Central memory CD8-positive, alpha-beta T cell (primary cell): ENCODE results near the gene BLVRA.
A peak's percentile ranks its signal among the peaks of the same experiment; 100 is the strongest.

Experiments used
- ATAC-seq: fragments of 150-1000 bp; cut with Tn5 transposase; replicated peaks from 2 replicates; pipeline ENCODE4 v1.10.0; 2022; ENCODE audit warnings: mild to moderate bottlenecking, moderate FRiP score, moderate number of reproducible peaks; ENCODE audit not compliant: poor library complexity, severe bottlenecking; ENCODE audit errors: extremely low read depth
- DNase-seq, 2 donors: peaks; one replicate each; pipeline ENCODE4 v3.0.0; 2021; ENCODE audit warnings: low spot score in 2 of 2
- H3K27ac Mint-ChIP-seq: one replicate; pipeline ENCODE4 v1.8.0; 2022; ENCODE audit warnings: low read depth, mild to moderate bottlenecking, moderate library complexity, mixed read lengths
- H3K27me3 Mint-ChIP-seq: one replicate; pipeline ENCODE4 v1.8.0; 2022; ENCODE audit warnings: mixed read lengths
- H3K36me3 Mint-ChIP-seq: one replicate; pipeline ENCODE4 v1.8.0; 2022; ENCODE audit warnings: mild to moderate bottlenecking, moderate library complexity, mixed read lengths; ENCODE audit not compliant: insufficient read depth
- H3K4me1 Mint-ChIP-seq: one replicate; pipeline ENCODE4 v1.8.0; 2022; ENCODE audit warnings: mixed read lengths
- H3K4me3 Mint-ChIP-seq: one replicate; pipeline ENCODE4 v1.8.0; 2022; ENCODE audit warnings: mild to moderate bottlenecking, moderate library complexity, mixed read lengths
- H3K9me3 Mint-ChIP-seq: one replicate; pipeline ENCODE4 v1.8.0; 2022; ENCODE audit warnings: mixed read lengths

BLVRA gene

DNA sequence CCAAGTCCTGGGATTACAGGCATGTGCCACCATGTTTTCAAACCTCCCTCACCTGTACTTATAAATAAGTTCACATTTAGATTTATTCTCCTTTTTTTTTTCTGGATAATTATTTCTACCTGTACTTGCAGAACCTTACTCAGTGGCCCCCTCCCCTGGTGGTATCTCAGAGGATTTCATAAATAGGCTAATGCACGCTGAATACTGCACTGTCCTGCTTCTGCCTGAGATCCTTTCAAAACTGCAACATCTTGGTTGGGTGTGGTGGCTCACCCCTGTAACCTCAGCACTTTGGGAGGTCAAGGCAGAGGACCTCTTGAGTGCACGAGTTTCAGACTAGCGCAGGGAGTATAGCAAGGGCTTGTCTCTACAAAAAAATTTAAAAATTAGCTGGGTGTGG, 4.6 kb upstream of the BLVRA start:
- Mint-ChIP-seq H3K27ac (no peak overlapping the region), H3K4me3 (no peak overlapping the region), H3K4me1 (peaks cover 22% of the 10 kb centered on the region), H3K36me3 (no peaks in the 10 kb centered on the region), H3K9me3 (no peaks in the 10 kb centered on the region), H3K27me3 (no peaks in the 10 kb centered on the region)
- ATAC-seq (no peak), DNase-seq (no peak)

DNA sequence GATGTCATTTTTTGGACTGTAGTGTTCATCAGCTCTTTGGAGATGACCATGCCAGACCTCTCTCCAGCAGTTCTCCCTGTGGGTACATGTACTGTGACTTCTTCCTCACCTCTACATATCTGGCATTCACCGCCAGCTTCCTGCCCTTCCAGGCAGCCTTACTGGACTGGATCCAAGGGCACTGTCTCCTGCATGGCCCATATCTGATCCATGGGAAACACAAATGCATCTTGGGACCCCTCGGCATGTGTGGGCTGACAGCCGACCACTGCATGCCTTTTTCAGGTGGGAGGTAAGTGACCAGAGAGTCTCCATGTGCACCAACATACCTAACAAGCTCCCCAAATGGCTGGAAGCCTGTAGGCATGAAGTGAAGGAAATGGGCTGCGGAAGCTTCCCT, 3.9 kb upstream of the BLVRA start:
- no peaks in the 10 kb centered on the region for H3K27me3 Mint-ChIP-seq
- ATAC-seq (no peak), DNase-seq (no peak)
- no peak overlapping the region for H3K4me3 Mint-ChIP-seq
- H3K4me1 Mint-ChIP-seq = peaks cover 22% of the 10 kb centered on the region
- H3K36me3 Mint-ChIP-seq = peaks cover 2% of the 10 kb centered on the region
- no peaks in the 10 kb centered on the region for H3K9me3 Mint-ChIP-seq
- no peak overlapping the region for H3K27ac Mint-ChIP-seq

DNA sequence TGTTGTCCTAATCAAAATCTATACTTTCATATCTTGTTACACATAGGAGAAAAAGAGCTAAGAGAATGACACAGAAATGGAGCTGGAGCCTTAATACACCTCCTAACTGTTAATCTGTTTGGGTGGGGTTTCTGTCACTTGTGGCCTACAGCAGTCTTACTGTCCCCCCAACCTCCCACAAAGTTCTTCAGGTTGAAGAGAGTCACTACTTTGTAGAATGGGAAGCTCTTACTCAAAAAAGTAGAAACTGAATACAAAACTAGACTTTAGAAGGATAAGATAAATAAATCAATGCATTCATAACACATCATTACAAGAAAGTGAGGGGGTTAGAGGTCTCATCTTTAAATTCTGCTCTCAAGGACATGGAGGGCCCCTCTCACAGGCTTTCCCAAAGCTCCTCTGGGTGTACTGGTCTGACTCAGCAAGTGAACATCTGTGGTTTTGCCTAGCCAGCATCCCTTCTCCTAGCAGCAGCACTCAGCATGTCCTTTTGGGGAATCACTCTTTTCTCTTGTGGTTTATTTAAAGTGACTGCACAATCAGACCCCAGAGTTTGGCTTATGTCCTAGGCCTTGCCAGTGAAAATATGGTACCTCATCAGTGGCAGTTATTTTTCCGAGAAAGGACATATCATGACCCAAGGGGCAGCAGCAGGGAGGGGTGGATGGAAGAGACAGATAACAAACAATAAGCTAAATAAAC, 2.0 kb upstream of the BLVRA start:
- ATAC-seq (no peak), DNase-seq (no peak)
- no peak overlapping the region for H3K27ac Mint-ChIP-seq
- H3K36me3 Mint-ChIP-seq = peaks cover 2% of the 10 kb centered on the region
- H3K27me3 Mint-ChIP-seq = no peaks in the 10 kb centered on the region
- peak overlapping the region; percentile 65 for H3K4me3 Mint-ChIP-seq
- H3K4me1 Mint-ChIP-seq = peaks cover 28% of the 10 kb centered on the region
- no peaks in the 10 kb centered on the region for H3K9me3 Mint-ChIP-seq

DNA sequence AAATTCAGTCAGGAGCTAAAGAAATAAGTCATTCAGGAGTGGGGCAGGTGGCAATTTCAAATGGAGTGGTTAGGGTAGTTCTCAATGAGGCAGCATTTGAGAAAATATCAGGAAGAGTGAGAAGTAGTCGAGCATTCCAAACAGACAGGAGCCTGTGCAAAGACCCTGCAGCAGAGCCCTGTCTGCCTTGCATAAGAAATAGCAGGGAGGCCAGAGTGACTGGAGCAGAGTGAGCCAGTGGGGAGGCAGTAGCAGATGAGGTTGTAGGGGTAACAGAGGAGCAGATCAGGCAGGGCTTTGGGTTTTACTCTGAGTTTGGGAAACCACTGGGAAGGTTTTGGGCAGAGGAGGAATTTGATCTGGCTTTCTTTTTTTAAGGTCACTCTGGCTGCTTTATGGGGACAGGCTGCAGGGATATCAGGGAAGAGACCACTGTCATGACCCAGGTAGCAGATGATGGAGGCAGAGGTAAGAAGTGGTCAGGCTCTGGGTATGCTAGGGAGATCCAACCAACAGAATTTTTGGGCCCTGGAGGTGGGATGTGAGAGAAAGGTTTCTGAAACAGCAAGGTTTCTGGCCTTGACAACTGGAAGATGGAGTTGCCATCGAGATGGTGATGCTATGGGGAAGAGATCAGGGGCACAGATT, 1.3 kb upstream of the BLVRA start:
- ATAC-seq = no peak
- Mint-ChIP-seq H3K36me3 (peaks cover 2% of the 10 kb centered on the region), H3K27me3 (no peaks in the 10 kb centered on the region), H3K27ac (peak overlapping the region; percentile 85), H3K4me1 (peaks cover 34% of the 10 kb centered on the region), H3K9me3 (no peaks in the 10 kb centered on the region), H3K4me3 (peak overlapping the region; percentile 65)
- DNase-seq = no peak

DNA sequence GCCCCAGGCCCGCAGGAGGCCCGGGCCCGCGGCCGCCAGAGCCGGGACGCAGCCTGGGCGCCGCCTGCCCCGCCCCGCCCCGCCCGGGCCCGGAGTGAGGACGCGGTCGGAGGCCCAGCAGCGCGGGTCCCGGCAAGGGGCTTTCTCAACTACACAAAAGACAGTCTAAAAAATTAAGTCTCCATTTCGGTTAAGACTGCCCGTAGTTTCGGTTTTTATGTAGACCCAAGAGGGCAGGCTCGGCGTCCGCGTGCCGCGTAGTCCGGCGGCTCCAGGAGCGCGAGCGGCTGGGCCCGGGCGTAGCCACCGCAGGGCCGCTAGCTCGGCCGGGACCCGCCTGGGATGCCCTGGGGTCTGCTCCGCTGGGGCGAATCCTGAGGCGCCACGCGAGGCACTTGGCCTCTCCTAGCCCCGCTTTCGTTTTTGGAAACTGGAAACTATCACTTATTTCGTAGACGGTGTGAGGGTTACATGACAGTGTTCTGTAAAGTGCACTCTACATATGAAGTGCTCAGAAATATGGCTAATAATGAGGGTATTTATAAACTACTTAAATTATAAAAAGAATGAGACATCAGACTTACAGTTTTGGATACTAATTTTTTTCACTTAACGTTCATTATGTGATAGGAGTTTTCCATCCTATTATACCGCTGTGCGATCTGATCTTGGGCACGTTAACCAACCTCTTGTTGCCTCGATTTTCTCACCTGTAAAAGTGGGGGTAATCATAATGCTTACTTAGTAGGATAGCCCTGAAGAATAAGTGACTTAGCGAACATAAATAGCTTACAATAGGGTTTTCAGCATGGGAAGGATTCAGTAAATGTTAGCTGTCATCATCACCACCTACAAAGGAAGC, 573 bp downstream of the BLVRA start:
- Mint-ChIP-seq H3K36me3 (peaks cover 4% of the 10 kb centered on the region), H3K4me1 (peaks cover 42% of the 10 kb centered on the region), H3K27me3 (no peaks in the 10 kb centered on the region), H3K27ac (peak overlapping the region; percentile 59), H3K4me3 (peak overlapping the region; percentile 65), H3K9me3 (no peaks in the 10 kb centered on the region)
- DNase-seq (peak; percentile 24 to 43), ATAC-seq (peak; percentile 83)

DNA sequence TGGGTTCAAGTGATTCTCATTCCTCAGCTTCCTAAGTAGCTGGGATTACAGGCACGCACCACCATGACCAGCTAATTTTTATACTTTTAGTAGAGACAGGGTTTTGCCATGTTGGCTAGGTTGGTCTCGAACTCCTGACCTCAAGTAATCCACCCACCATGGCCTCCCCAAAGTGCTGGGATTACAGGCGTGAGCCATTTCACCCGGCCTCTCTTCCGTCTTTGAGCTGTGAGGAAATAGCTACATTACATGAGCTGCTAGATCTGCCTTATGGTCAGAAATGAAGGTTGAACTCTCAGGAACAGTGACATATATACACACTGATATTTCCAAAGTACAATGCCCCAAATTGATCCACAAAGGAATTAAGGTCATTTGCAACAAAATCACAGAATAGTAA, 2.4 kb downstream of the BLVRA start:
- DNase-seq (no peak), ATAC-seq (no peak)
- Mint-ChIP-seq H3K27me3 (no peaks in the 10 kb centered on the region), H3K36me3 (peaks cover 4% of the 10 kb centered on the region), H3K4me3 (no peak overlapping the region), H3K27ac (no peak overlapping the region), H3K9me3 (no peaks in the 10 kb centered on the region), H3K4me1 (peaks cover 51% of the 10 kb centered on the region)

DNA sequence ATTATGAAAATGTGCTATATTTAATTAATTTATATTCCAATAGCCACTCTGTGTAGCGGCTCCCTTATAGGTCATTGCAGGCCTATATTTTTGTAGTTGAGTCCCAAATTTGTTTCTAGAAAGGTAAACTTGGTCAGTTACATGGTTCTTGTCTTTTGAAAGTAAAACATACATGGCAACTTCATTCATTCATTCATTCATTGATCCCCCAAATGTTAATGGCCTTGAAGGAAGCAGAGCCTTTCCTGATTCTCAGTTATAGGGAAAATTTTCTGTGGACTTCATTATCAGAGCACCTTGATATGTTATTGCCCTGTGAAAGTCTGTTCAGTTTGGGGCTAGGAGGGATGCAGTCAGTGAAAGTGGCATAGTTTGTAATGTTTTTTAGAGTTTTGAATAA, 2.9 kb downstream of the BLVRA start:
- Mint-ChIP-seq H3K4me1 (peaks cover 51% of the 10 kb centered on the region), H3K27me3 (no peaks in the 10 kb centered on the region), H3K4me3 (no peak overlapping the region), H3K27ac (no peak overlapping the region), H3K9me3 (no peaks in the 10 kb centered on the region), H3K36me3 (peaks cover 4% of the 10 kb centered on the region)
- no peak for DNase-seq
- ATAC-seq = no peak

DNA sequence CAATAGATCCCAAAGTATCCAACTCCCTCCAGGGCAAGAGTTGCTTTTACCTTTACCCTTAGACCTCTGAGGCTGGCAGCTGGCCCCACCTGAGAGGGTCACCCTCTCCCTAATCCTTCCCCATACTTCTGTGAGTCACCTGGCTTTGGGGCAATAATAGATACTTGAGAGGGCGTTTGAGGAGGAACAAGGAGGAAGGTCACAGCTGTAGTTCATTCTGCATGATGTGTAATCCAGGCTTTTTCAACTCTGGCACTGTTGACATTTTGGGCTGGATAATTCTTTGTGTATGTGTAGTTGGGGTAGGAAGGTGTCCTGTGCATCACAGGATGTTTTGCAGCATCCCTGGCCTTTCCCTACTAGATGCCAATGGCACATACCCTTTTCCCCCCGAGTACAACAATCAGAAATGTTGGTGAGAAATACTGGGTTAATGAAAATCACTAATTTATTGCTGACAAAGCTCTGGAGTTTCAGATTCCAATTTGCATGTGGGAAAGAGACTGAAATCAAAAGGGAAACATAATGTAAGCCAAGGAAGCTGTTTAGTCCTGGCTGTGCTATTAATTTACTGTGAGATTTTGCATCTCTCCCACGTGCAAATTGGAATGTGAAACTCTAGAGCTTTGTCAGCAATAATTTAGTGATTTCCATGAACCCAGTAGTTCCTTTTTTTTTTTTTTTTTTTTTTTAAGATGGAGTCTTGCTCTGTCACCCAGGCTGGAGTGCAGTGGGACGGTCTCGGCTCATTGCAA, 3.6 kb downstream of the BLVRA start:
- ATAC-seq (no peak), DNase-seq (no peak)
- H3K36me3 Mint-ChIP-seq = peaks cover 4% of the 10 kb centered on the region
- H3K9me3 Mint-ChIP-seq = no peaks in the 10 kb centered on the region
- H3K4me1 Mint-ChIP-seq = peaks cover 46% of the 10 kb centered on the region
- H3K4me3 Mint-ChIP-seq = no peak overlapping the region
- no peak overlapping the region for H3K27ac Mint-ChIP-seq
- H3K27me3 Mint-ChIP-seq = no peaks in the 10 kb centered on the region

DNA sequence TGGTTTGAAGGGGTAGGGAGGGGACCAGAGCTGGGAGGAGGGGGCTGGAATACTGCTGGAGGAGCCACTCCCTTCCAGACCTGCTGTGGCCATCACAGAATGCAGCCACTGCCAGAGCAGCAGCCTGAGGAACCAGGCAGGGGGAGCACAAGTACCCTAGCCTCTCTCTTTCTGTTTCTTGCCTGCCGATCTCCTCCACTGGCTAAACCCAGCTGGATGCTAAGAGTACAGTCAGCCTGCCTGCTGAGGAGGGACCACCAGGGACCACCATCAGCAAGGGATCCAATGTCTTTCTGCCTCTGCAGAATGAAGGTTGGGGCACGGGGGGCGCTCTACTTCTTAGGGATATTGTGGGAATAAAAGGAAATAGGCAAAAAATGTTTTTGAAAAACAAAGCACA, 4.7 kb downstream of the BLVRA start:
- no peak overlapping the region for H3K4me3 Mint-ChIP-seq
- DNase-seq (no peak), ATAC-seq (no peak)
- H3K27ac Mint-ChIP-seq = no peak overlapping the region
- H3K36me3 Mint-ChIP-seq = peaks cover 4% of the 10 kb centered on the region
- H3K9me3 Mint-ChIP-seq = no peaks in the 10 kb centered on the region
- H3K27me3 Mint-ChIP-seq = no peaks in the 10 kb centered on the region
- peaks cover 35% of the 10 kb centered on the region for H3K4me1 Mint-ChIP-seq

DNA sequence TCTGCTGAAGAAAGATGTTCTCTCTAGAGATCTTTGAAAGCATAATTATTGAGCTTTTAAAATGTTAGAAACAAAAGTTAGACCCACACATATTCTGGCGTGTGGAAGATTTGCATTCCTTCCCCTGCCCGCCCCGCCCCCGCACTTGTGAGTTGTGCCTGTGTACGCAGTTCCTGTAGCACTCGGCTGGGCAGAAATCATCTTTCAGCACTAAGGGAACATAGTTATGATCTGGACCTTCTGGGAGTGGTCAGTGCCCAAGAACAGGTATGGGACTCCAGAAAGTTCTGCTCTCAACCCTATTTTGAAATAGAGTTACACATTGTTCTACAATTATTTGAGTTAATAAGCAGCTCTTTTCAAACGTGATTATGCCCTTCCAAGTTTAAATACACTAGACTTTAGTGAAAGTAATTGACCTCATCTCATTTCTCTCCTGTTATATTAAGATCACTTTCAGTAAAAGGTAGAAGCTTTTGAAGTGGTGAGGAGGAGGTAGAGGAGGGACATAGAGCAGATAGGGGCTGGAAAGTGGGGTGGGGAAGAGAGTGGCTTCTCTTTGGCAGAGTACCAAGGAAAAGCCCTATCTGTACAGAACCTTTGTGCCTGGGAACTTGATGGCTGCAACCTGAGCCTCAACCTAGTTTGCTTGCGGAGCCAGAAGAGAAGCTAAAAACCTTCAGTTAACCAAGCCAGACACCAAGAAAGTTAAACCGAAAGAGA, 5.7 kb downstream of the BLVRA start:
- Mint-ChIP-seq H3K4me3 (no peak overlapping the region), H3K4me1 (peaks cover 35% of the 10 kb centered on the region)

DNA sequence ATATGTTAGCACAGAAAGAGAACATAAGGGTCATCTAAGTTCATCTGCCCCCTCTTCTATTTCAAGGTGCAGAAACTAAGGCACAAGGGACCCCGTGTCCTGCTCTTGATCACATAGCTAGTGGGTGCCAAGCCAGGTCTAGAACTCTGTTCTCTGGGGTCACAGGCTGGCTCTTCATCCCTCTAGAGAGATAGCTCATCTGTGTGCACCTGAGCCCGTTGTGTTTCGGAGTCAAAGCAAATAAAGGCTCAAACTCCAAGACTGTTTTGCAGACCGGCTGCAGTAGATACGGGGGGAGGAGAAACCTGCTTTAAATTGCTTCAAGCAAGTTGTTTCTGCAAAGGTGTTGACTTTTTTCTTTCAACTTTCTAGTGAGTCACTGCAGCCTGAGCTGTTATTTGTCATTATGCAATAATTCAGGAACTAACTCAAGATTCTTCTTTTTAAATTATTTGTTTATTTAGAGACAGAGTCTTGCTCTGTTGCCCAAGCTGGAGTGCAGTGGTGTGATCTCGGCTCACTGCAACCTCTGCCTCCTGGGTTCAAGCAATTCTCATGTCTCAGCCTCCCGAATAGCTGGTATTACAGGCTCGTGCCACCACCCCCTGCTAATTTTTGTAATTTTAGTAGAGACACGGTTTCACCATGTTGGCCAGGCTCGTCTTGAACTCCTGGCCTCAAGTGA, 6.5 kb downstream of the BLVRA start:
- H3K4me1 Mint-ChIP-seq = peaks cover 34% of the 10 kb centered on the region
- no peak overlapping the region for H3K4me3 Mint-ChIP-seq
- no peak for ATAC-seq

More for the DNA sequence above, 5.7 kb downstream of the BLVRA start:
- no peaks in the 10 kb centered on the region for H3K27me3 Mint-ChIP-seq
- no peaks in the 10 kb centered on the region for H3K9me3 Mint-ChIP-seq
- ATAC-seq = no peak
- DNase-seq = no peak
- H3K36me3 Mint-ChIP-seq = peaks cover 4% of the 10 kb centered on the region
- H3K27ac Mint-ChIP-seq = no peak overlapping the region

More for the DNA sequence above, 6.5 kb downstream of the BLVRA start:
- Mint-ChIP-seq H3K9me3 (no peaks in the 10 kb centered on the region), H3K27me3 (no peaks in the 10 kb centered on the region), H3K36me3 (peaks cover 3% of the 10 kb centered on the region), H3K27ac (no peak overlapping the region)
- no peak for DNase-seq
